HUDEP-2 (cell line): Measurements from ENCODE around the gene PALLD.

Experiments
- DNase-seq, 76 experiments: peaks; one replicate each; lab custom pipeline; 2025; ENCODE audit not compliant: unreplicated experiment in 76 of 76; lab: John Stamatoyannopoulos, UW

PALLD gene

GRCh38 chr4:168659741-168660465, 163.1 kb downstream of the PALLD start:
- DNase-seq, result no peak

GRCh38 chr4:168662297-168662984, 165.6 kb downstream of the PALLD start:
- DNase-seq, result no peak

GRCh38 chr4:168664242-168664891, 167.5 kb downstream of the PALLD start:
- no peak for DNase-seq

- no peak for DNase-seq
Observed at GRCh38 chr4:168666531-168666930, 169.7 kb downstream of the PALLD start.

- DNase-seq, result no peak
Observed at GRCh38 chr4:168667376-168667775, 170.5 kb downstream of the PALLD start.

- DNase-seq, result no peak
Observed at GRCh38 chr4:168667921-168668320, 171.1 kb downstream of the PALLD start.

GRCh38 chr4:168673476-168673875, 176.6 kb downstream of the PALLD start:
- DNase-seq, result no peak

GRCh38 chr4:168674077-168674747, 177.4 kb downstream of the PALLD start:
- DNase-seq, result no peak

- DNase-seq, result no peak
Observed at GRCh38 chr4:168674866-168675265, 178.0 kb downstream of the PALLD start.

- DNase-seq, result no peak
Observed at GRCh38 chr4:168677063-168677462, 180.2 kb downstream of the PALLD start.

- DNase-seq, result no peak
Observed at GRCh38 chr4:168677879-168678278, 181.0 kb downstream of the PALLD start.

- no peak for DNase-seq
Observed at GRCh38 chr4:168678751-168679366, 182.0 kb downstream of the PALLD start.

- DNase-seq, result no peak
Observed at GRCh38 chr4:168679397-168679796, 182.5 kb downstream of the PALLD start.

- no peak for DNase-seq
Observed at GRCh38 chr4:168679819-168680218, 183.0 kb downstream of the PALLD start.

GRCh38 chr4:168682898-168683500, 186.1 kb downstream of the PALLD start:
- DNase-seq, result no peak

- no peak for DNase-seq
Observed at GRCh38 chr4:168683595-168683994, 186.7 kb downstream of the PALLD start.

- no peak for DNase-seq
Observed at GRCh38 chr4:168685136-168685809, 188.4 kb downstream of the PALLD start.

GRCh38 chr4:168688584-168688983, 191.7 kb downstream of the PALLD start:
- no peak for DNase-seq

GRCh38 chr4:168689791-168690190, 192.9 kb downstream of the PALLD start:
- no peak for DNase-seq

- no peak for DNase-seq
Observed at GRCh38 chr4:168690199-168690598, 193.3 kb downstream of the PALLD start.
